GM19023 (cell line): ENCODE measurements around the gene MYH9.

Experiments
- ATAC-seq: cut with Tn5 transposase; IDR thresholded peaks from one replicate; pipeline ENCODE4 v1.9.1; 2021; ENCODE audit warnings: mild to moderate bottlenecking, moderate library complexity; ENCODE audit not compliant: unreplicated experiment

MYH9 gene

DNA sequence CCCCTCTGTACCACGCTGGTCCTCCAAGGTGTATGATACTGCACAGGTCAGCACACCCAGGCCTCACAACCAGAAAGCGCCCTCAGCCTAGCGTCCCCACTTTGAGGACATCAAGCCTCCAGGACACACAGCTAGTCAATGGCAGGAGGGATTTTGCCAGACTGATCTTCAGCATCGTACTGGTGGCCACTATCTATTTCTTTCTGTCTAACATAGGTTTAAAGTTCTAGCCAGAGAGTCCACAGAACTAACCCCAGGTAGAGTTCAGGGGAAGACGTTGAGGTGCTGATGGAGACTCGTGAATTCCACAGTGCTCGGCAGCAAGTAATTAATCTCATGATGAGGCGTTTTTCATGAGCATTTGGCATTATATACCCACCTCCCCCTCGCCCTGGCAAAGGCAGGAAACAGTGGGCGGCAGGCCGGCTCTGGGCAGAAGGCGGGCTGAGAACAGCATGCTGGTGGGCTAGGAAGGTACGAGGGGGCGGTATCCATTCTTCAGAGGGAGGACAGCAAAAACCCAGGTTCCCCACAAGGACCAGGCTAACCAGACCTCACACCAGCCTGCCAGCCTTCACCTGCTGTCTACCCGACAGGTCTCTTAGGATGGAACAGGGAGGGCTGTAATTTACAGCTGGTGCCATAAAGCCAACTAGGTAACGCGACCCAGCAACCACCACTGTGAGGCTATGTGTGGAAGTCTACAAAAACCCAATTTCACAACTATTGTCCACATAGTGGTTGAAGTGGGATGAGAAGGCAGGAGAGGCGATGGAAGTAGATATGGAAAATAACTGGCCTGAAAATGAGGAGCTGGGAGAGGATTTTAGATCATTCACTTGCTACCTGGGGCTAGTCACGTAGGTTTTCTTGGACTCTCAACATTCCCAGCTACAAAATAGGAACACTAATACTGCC is 18.5 kb downstream of the MYH9 start:
- ATAC-seq: no peak

DNA sequence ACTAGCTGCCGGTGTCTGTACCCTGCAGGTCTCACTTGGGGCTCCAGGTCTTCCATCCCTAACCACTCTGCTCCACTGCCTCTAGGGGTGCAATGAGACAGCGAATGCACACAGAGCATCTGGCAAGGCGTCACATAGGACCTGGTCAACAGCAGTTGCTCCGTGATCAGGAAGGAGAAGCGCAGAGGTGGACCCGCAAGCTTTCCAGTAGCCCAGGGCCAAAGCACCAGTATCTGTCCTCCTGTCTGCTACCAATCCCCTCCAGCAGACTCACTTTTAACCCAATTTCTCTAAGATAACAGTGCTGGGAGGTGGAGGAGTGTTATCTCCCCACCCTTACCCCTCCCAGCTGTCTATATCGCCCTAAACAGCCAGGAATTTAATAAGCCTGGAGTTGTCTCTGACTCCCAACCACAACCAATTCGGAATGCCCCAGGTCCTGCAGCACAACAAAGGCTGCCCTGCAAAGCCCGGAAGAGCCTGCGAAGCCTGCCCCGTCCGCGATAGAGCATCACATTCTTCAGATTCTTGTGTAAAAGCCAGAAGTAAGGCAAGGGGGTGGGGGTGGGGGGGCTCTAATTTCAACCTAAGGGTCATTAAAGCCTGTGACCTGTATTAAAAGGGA is 19.3 kb downstream of the MYH9 start:
- ATAC-seq: no peak

GRCh38 chr22:36367479-36367878 is 20.3 kb downstream of the MYH9 start:
- ATAC-seq: no peak

DNA sequence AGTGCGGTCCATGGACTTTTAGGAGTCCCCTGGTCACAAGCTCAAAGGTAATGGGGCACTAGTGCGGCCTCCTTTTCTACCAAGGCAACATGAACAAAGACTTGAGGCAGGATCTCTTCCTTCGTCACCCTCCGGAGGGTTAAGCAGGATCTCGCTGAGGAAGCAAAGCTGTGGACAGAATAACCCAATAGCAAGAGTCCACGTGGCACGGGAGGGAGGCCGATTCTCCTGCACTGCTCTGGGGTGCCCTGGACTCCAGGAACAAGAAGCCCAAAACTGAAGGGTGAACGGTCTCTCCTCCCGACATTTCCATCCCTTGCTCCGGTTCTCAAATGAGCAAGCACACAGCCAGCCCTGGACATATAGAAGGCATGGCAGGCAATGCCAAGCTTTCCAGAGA is 20.7 kb downstream of the MYH9 start:
- no peak for ATAC-seq

DNA sequence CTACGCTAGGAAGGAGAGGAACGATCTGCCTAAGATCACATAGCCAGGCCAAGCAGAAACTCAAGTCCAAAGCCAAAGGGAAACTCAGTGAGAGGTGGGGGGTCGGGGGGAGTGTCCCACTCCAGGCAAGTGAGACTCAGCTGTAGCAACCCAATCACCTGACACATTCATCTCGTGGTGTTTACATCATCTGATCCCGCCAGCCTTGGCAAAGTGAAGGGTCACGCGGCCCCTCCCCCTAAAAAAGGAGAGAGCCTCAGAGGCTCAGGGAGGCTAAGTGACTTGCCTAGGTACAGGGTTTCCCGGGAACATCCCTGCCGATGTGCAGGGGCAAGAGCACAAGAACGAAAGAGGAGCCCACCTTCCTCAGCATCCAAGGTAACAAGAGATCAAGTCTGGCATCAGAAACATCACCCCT is 21.5 kb downstream of the MYH9 start:
- ATAC-seq: no peak

GRCh38 chr22:36365020-36365411 is 22.8 kb downstream of the MYH9 start:
- no peak for ATAC-seq

GRCh38 chr22:36364255-36365019 is 23.3 kb downstream of the MYH9 start:
- ATAC-seq: no peak

- no peak for ATAC-seq
Measured at GRCh38 chr22:36363349-36363981, 24.3 kb downstream of the MYH9 start.

GRCh38 chr22:36362932-36363331 is 24.8 kb downstream of the MYH9 start:
- no peak for ATAC-seq

GRCh38 chr22:36362075-36362474 is 25.7 kb downstream of the MYH9 start:
- no peak for ATAC-seq

DNA sequence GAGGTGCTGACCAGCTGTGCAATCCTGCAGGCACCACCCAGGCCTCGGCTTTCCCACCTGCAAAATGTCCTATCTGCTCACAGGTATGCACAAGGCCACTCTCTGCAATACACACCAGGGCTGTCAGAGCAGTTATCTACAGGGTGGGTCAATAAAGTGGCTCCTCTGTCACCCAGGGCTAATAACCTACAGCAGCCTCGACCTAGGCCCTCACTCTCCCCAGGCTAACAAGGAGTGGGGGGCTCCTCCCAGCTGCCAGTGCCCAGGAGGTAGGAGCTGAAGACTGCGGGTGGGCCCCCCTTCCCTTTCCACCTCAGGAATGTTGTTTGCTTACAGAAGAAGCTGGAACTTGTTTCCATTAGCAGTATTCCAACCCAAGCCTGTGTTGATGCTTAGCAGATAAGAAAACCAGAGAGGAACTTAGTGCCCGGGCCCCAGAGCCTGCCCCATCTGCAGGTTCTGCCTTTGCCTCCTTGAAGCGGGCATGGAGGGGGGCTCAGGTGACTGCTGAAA is 26.8 kb downstream of the MYH9 start:
- no peak for ATAC-seq

- no peak for ATAC-seq
Measured at GRCh38 chr22:36360011-36360410, 27.8 kb downstream of the MYH9 start.

DNA sequence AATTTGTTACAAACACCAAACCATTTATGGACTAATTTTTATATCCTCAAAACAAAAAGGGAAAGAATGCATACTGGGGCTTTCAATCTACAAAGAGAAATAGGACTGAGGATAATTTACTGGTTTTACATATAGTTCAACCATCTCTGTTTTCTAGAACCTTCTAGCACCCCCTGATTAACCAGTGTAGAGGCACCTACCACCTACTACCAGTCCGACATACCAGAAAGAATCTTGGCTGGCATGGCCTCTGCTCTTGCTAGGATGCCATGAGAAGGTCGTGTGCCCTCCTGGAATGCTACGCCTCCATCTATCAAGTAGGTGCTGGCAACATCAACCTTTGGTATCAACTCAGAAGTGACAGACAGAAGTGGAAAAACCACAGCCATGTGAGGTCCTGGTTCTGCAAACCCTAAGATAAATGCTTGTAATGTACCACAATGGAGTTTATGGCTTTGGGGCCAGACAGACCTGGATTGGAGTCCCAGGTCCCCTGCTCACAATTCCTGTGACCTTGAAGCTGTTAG is 28.2 kb downstream of the MYH9 start:
- no peak for ATAC-seq

DNA sequence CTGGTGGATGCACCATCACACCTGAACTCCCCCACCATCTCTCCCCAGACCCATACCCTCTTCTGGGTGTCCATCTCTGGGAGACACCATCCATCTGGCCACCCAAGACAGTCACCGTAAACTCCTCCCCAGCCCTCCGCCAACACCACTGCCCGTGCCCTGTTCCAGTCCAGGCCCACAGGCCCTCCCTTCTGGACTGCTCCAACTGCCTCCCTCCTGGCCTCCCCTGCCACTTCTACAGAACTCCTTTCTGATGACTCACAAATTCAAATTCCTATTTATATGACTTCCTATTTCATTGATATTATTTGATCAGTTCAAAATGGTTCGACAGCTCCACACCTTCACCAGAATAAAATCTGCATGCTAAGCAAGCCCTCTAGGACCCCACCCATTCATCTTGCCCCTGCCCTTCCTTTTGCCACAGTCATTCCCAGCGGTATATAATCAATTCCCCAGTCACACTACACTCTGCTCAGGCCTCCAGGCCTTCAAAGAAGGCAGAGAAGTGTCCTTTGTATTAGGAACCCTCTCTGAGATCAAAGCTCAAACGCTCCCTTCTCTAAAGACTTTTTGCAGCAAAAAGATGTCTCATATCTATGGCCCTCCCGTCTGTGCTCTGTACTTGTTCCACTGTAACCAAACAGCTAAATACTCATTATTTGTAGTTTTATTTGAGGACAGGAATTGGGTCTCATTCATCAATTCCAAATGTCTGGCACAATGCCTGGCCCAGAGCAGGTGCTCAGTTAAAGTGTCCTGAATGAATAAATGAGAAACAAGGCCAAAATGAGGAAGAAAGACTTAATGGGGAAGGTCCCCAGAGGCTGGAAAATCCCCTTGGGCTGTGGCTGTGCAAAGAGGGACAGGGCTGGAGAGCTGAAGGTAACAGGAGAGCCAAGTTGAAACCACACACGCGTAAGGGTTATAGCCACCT is 29.0 kb downstream of the MYH9 start:
- ATAC-seq: no peak

GRCh38 chr22:36356708-36357624 is 30.8 kb downstream of the MYH9 start:
- no peak for ATAC-seq

GRCh38 chr22:36355894-36356293 is 31.9 kb downstream of the MYH9 start:
- no peak for ATAC-seq

GRCh38 chr22:36355362-36355761 is 32.4 kb downstream of the MYH9 start:
- ATAC-seq: no peak

DNA sequence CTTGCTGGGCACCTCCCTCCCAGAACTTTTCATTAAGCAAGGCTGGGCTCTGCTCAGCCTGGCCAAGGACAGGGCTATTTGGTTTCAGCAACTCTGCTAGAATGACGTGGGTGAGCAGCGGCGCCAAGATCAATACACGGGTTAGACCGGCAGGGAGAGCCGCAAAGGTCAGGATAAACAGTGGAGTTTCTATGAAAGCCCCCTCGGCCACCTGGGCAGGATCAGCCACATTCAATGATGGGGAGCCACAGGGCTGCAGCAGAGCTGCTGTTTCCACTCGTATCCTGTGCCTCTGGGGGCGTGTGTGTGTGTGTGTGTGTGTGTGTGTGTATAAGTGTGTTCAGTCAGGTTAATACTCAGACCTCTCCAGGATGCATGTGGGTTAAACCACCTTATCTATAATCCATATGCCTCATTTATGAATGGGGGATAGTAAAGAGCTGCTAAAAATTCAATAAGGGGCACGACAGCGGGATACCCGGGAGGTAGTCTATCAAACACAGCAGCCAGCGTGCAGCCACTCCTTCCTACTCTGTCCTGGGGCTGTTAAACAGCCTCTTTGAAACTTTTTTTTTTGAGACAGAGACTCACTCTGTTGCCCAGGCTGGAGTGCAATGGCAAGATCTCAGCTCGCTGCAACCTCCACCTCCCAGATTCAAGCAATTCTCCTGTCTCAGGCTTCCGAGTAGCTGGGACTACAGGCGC is 34.8 kb downstream of the MYH9 start:
- ATAC-seq: no peak
